ENCODE data around the gene GFM1. TPM values are rescaled to one million over a fixed set of nuclear protein-coding genes. Genes with fewer than 3 reads are reported as not detected.
"Not testable (repeated sequence)": the region's sequence is repeated elsewhere in the genome, so short reads cannot be mapped to it uniquely, and the experiment has no call there.

The GFM1 gene
- total RNA-seq, 2 experiments from 2014 or later: 50.5 to 51.4 TPM

- Mint-ChIP-seq H3K27me3 (no peaks in the 10 kb centered on the region), H3K9me3 (ENCODE audit: low read depth) (no peaks in the 10 kb centered on the region)
- peak; percentile 92 for DNase-seq
Measured at GRCh38 chr3:158672215-158673176, 28.2 kb downstream of the GFM1 start, which contains the start of gene LXN. TSS of gene LXN (minus strand) at chr3:158672648. CDS start at chr3:158672478, 170 bp downstream.

GRCh38 chr3:158678687-158679086 lies 34.4 kb downstream of the GFM1 start:
- ATAC-seq (no peak), DNase-seq (no peak)
- H3K36me3 Mint-ChIP-seq (ENCODE audit: low read depth): peaks cover 19% of the 10 kb centered on the region
- ChIA-PET POLR2A (no interaction called here), CTCF (interaction anchor here (1.1 to 2.4 kb wide), 3 partner anchors 19 to 117 kb away, joined by 3 to 14 read pairs (median 3); no protein-coding TSS in a partner anchor)
- H3K9me3 Mint-ChIP-seq (ENCODE audit: low read depth): no peaks in the 10 kb centered on the region
- intact Hi-C loops (cut with DNase I, micrococcal nuclease): no loop called here
- H3K27me3 Mint-ChIP-seq: no peaks in the 10 kb centered on the region
- H3K27ac Mint-ChIP-seq: no peak overlapping the region
- H3K4me1 Mint-ChIP-seq: peaks cover 3% of the 10 kb centered on the region
- H3K4me3 Mint-ChIP-seq: no peak overlapping the region

More at GRCh38 chr3:158672215-158673176, 28.2 kb downstream of the GFM1 start, which contains the start of gene LXN:
- Mint-ChIP-seq H3K36me3 (ENCODE audit: low read depth) (peaks cover 29% of the 10 kb centered on the region), H3K27ac (peak within 1 kb of the TSS; percentile 91), H3K4me3 (peak within 1 kb of the TSS; percentile 85), H3K4me1 (peaks cover 18% of the 10 kb centered on the region)
- POLR2A ChIA-PET: interaction anchor here (1.0 kb wide), 1 partner anchor 13 kb away, joined by 3 read pairs; no protein-coding TSS in a partner anchor
- CTCF ChIA-PET: interaction anchor here (0.6 to 5.4 kb wide), 11 partner anchors 10 to 138 kb away, joined by 3 to 33 read pairs (median 3); partner anchors contain the start of gene GFM1
- intact Hi-C loops (cut with DNase I, micrococcal nuclease): loop anchor here (1.0 to 5.0 kb wide), 6 partner anchors 13 to 130 kb away; partner anchors contain the start of genes GFM1 (in 2 of the 2) and MFSD1 (in 1 of the 2)
- peak; percentile 100 for ATAC-seq

GRCh38 chr3:158679547-158680000 lies 35.2 kb downstream of the GFM1 start:
- no peak for ATAC-seq
- CTCF ChIA-PET: interaction anchor here (0.6 to 2.4 kb wide), 6 partner anchors 17 to 1529 kb away, joined by 3 to 14 read pairs (median 3); no protein-coding TSS in a partner anchor
- POLR2A ChIA-PET: no interaction called here
- no peak for DNase-seq
- Mint-ChIP-seq H3K4me1 (peaks cover 3% of the 10 kb centered on the region), H3K36me3 (ENCODE audit: low read depth) (peaks cover 20% of the 10 kb centered on the region), H3K27me3 (no peaks in the 10 kb centered on the region), H3K9me3 (ENCODE audit: low read depth) (no peaks in the 10 kb centered on the region), H3K4me3 (no peak overlapping the region), H3K27ac (no peak overlapping the region)
- intact Hi-C loops (cut with DNase I, micrococcal nuclease): no loop called here

DNA sequence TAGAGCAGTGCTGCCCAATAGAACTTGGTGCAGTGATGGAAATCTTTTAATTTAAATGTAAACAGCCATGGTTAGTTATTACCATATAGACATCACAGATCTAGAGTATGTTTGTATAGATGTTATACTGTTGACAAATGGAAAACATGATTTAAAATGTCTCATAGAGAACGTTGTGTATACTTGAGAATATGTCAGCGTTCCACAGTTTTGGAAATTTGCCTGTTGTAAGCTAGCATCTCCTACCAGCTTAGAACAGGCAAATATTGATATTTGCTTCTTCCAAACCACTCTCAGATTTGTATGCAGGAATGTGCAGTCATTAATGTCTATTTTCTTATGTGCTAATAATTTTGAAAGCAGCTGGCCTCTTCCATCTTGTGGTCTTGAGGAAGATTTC lies 36.5 kb downstream of the GFM1 start:
- ATAC-seq (no peak), DNase-seq (no peak)
- Mint-ChIP-seq H3K4me3 (no peak overlapping the region), H3K27me3 (no peaks in the 10 kb centered on the region), H3K36me3 (ENCODE audit: low read depth) (peaks cover 23% of the 10 kb centered on the region), H3K4me1 (peaks cover 3% of the 10 kb centered on the region), H3K9me3 (ENCODE audit: low read depth) (no peaks in the 10 kb centered on the region), H3K27ac (no peak overlapping the region)
- intact Hi-C loops (cut with DNase I, micrococcal nuclease): no loop called here
- ChIA-PET CTCF (interaction anchor here (2.4 kb wide), 1 partner anchor 21 kb away, joined by 14 read pairs; no protein-coding TSS in a partner anchor), POLR2A (no interaction called here)

- H3K27ac Mint-ChIP-seq: no peak overlapping the region
- ChIA-PET POLR2A (no interaction called here), CTCF (interaction anchor here (1.0 to 1.3 kb wide), 3 partner anchors 11 to 39 kb away, joined by 4 to 6 read pairs (median 5); partner anchors contain the start of genes GFM1 and LXN)
- no peak overlapping the region for H3K4me3 Mint-ChIP-seq
- ATAC-seq: peak; percentile 60
- H3K4me1 Mint-ChIP-seq: peaks cover 3% of the 10 kb centered on the region
- H3K9me3 Mint-ChIP-seq (ENCODE audit: low read depth): no peaks in the 10 kb centered on the region
- intact Hi-C loops (cut with DNase I, micrococcal nuclease): no loop called here
- DNase-seq: no peak
- H3K36me3 Mint-ChIP-seq (ENCODE audit: low read depth): peaks cover 18% of the 10 kb centered on the region
- H3K27me3 Mint-ChIP-seq: no peaks in the 10 kb centered on the region
Measured at GRCh38 chr3:158683230-158683962, 39.1 kb downstream of the GFM1 start.

GRCh38 chr3:158685159-158685558 lies 40.8 kb downstream of the GFM1 start:
- H3K4me3 Mint-ChIP-seq: no peak overlapping the region
- H3K36me3 Mint-ChIP-seq (ENCODE audit: low read depth): peaks cover 22% of the 10 kb centered on the region
- peaks cover 3% of the 10 kb centered on the region for H3K4me1 Mint-ChIP-seq
- ChIA-PET CTCF (no interaction called here), POLR2A (no interaction called here)
- no peak for DNase-seq
- no peaks in the 10 kb centered on the region for H3K27me3 Mint-ChIP-seq
- H3K27ac Mint-ChIP-seq: no peak overlapping the region
- no peaks in the 10 kb centered on the region for H3K9me3 Mint-ChIP-seq (ENCODE audit: low read depth)
- ATAC-seq: no peak
- intact Hi-C loops (cut with DNase I, micrococcal nuclease): no loop called here

DNA sequence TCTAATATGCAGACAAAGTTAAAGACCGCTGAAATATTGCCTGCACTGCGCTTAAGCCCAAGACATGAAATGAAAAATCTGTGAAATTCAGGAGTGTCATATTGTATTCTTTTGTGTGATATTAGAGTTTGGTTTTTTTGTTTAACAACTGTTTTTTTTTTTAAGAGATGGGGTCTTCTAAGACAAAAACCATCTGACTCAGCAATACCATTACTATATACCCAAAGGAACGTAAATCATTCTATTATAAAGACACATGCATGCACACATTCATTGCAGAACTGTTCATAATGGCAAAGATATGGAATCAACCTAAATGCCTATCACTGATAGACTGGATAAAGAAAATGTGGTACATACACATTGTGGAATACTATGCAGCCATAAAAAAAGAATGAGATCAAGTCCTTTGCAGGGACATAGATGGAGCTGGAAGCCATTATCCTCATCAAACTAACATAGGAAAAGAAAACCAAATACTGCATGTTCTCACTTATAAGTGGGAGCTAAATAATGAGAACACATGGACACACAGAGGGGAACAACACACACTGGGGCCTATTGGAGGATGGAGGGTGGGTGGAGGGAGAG lies 49.6 kb downstream of the GFM1 start:
- H3K27ac Mint-ChIP-seq; H3K4me1 Mint-ChIP-seq; POLR2A ChIA-PET; H3K4me3 Mint-ChIP-seq; H3K9me3 Mint-ChIP-seq (ENCODE audit: low read depth); ATAC-seq; DNase-seq; H3K27me3 Mint-ChIP-seq; intact Hi-C loops (cut with DNase I, micrococcal nuclease): not testable (repeated sequence)
- CTCF ChIA-PET: interaction anchor here (0.8 to 1.1 kb wide), 2 partner anchors 10 to 34 kb away, joined by 3 to 4 read pairs; no protein-coding TSS in a partner anchor
- peaks cover 49% of the 10 kb centered on the region for H3K36me3 Mint-ChIP-seq (ENCODE audit: low read depth)

DNA sequence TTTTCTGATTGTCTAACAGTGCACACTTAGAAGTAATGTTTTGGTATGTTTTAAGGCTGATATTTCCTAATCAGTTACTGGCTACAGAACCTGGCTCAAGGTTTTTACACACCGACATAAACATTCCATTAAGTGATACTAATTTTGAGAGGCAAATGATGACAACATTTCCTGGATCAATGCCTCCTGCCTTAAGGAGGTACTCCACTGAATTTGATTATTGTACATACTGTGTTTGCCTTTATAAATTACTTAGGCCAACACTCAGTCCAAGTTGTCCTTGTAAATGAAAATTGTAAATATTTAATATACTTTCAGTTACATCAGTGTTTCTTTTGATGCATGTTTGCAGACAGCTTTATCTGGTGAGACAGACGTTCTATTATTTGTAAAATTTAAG lies 52.3 kb downstream of the GFM1 start:
- ATAC-seq (no peak), DNase-seq (no peak)
- Mint-ChIP-seq H3K4me3 (no peak overlapping the region), H3K9me3 (ENCODE audit: low read depth) (peaks cover 2% of the 10 kb centered on the region), H3K27ac (no peak overlapping the region), H3K36me3 (ENCODE audit: low read depth) (peaks cover 38% of the 10 kb centered on the region), H3K4me1 (no peaks in the 10 kb centered on the region), H3K27me3 (no peaks in the 10 kb centered on the region)
- ChIA-PET POLR2A (no interaction called here), CTCF (interaction anchor here (0.8 to 1.5 kb wide), 5 partner anchors 11 to 37 kb away, joined by 3 read pairs; partner anchors contain the start of gene LXN)
- intact Hi-C loops (cut with DNase I, micrococcal nuclease): no loop called here

- no peak for DNase-seq
- Mint-ChIP-seq H3K4me1 (peaks cover 2% of the 10 kb centered on the region), H3K27ac (no peak overlapping the region), H3K27me3 (no peaks in the 10 kb centered on the region), H3K36me3 (ENCODE audit: low read depth) (peaks cover 31% of the 10 kb centered on the region), H3K9me3 (ENCODE audit: low read depth) (no peaks in the 10 kb centered on the region), H3K4me3 (no peak overlapping the region)
- POLR2A ChIA-PET: no interaction called here
- ATAC-seq: no peak
- intact Hi-C loops (cut with DNase I, micrococcal nuclease): no loop called here
- CTCF ChIA-PET: interaction anchor here (0.8 to 1.2 kb wide), 2 partner anchors 11 to 27 kb away, joined by 3 to 6 read pairs; no protein-coding TSS in a partner anchor
Measured at GRCh38 chr3:158700559-158700958, 56.2 kb downstream of the GFM1 start.

DNA sequence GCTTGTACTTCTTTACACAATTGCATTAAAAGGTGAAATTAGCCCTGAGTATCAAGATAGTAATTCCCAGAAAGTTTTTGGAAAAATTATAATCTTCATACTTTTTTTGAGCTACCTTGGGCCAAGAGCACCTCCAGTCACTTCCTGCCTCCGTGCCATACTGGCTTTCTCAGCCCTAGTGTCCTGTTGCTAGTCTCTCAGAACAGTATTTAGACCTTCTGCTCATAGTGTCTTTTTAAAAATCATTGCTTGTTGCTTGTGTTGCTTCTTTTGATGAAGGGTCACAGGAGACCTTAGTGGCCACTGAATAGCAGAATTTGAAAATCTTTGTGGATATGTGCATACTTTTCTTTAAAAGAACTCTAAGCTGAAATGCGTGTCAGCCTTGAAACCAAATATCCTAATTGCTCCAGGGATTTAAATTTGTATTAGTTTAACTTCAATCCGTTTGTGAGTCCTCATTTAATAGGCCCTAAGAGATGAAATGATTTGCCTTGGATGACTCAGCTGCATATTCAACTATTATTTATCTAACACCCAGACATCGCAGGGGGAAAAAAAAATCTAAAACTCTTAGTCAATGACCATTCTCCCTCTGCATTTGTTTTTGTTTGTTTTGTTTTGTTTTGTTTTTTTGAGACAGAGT lies 57.2 kb downstream of the GFM1 start:
- intact Hi-C loops (cut with DNase I, micrococcal nuclease): no loop called here
- ChIA-PET CTCF (interaction anchor here (0.7 to 1.2 kb wide), 4 partner anchors 12 to 57 kb away, joined by 3 to 4 read pairs (median 4); partner anchors contain the start of gene GFM1), POLR2A (interaction anchor here (0.6 kb wide), 1 partner anchor 10 kb away, joined by 3 read pairs; no protein-coding TSS in a partner anchor)
- H3K27me3 Mint-ChIP-seq: no peaks in the 10 kb centered on the region
- ATAC-seq: no peak
- no peaks in the 10 kb centered on the region for H3K9me3 Mint-ChIP-seq (ENCODE audit: low read depth)
- H3K4me1 Mint-ChIP-seq: peaks cover 2% of the 10 kb centered on the region
- H3K36me3 Mint-ChIP-seq (ENCODE audit: low read depth): peaks cover 33% of the 10 kb centered on the region
- no peak overlapping the region for H3K27ac Mint-ChIP-seq
- H3K4me3 Mint-ChIP-seq: no peak overlapping the region
- no peak for DNase-seq
